Fibroblast of lung (primary cell): ENCODE results near the gene FBXO7.

Experiments
- EZH2 ChIP-seq: IDR thresholded peaks from 2 replicates; pipeline ENCODE4 v1.5.1; 2012; ENCODE audit warnings: low read length, control low read depth, mild to moderate bottlenecking; ENCODE audit errors: missing control alignments
- TF ChIP-seq, protein P1 (sequence below), 2 donors: IDR thresholded peaks in 1 of 2; conservative IDR thresholded peaks in 1 of 2; 1 replicate in 1 of 2; 2 replicates in 1 of 2; pipeline ENCODE4 v1.5.1; 2011 to 2012; ENCODE audit warnings: low read length in 2 of 2, control low read depth in 1 of 2, inconsistent platforms in 1 of 2, low read depth in 1 of 2, mild to moderate bottlenecking in 1 of 2

DNA sequence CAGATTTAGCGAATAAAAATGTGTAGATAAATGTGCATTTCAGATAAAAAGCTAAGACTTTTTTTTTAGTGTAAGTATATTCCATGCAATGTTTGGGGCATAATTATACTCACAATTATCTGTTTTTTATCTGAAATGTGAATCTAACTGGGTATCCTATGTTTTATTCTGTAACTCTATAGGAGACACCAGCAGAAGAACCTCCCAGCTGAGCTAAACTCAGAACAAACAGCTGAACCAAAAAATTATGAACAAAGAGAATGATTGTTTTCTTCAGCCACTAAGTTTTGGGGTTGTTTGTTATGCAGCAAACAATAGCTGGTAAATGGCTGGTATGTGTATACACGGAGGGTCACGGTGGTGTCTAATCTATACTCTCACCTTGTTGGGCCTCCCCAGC, 42.9 kb downstream of the FBXO7 start:
- TF ChIP-seq, protein P1, sequence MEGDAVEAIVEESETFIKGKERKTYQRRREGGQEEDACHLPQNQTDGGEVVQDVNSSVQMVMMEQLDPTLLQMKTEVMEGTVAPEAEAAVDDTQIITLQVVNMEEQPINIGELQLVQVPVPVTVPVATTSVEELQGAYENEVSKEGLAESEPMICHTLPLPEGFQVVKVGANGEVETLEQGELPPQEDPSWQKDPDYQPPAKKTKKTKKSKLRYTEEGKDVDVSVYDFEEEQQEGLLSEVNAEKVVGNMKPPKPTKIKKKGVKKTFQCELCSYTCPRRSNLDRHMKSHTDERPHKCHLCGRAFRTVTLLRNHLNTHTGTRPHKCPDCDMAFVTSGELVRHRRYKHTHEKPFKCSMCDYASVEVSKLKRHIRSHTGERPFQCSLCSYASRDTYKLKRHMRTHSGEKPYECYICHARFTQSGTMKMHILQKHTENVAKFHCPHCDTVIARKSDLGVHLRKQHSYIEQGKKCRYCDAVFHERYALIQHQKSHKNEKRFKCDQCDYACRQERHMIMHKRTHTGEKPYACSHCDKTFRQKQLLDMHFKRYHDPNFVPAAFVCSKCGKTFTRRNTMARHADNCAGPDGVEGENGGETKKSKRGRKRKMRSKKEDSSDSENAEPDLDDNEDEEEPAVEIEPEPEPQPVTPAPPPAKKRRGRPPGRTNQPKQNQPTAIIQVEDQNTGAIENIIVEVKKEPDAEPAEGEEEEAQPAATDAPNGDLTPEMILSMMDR (conservative IDR thresholded peaks at IDR 0.05 in 1 of 2, IDR thresholded peaks at IDR 0.05 in 1 of 2; ENCODE audit: low read depth in 1 of 2, low read length in 2 of 2) = no peak
- TF ChIP-seq EZH2 = no peak
